Heart right ventricle (tissue), 16 donors: ENCODE results near the gene RNF113B. TPM values are rescaled to one million over a fixed set of nuclear protein-coding genes. Genes with fewer than 3 reads are reported as not detected.

Experiments used
- ATAC-seq, 8 donors: fragments of 200-7000 bp; cut with Tn5 transposase; one replicate each; pipeline ENCODE4 v1.9.1; 2020; ENCODE audit warnings: mild to moderate bottlenecking in 8 of 8, moderate library complexity in 8 of 8, moderate number of reproducible peaks in 1 of 8
- DNase-seq, 2 donors: peaks; one replicate each; pipeline ENCODE4 v3.0.0-alpha.2; 2020
- H3K27ac ChIP-seq, 10 donors: fragments of 200-600 bp; sonication (generic) in 2 of 10; one replicate each; pipeline versions ENCODE4 v1.5.0 to v1.8.0; 2020 to 2022; ENCODE audit warnings: mild to moderate bottlenecking in 3 of 10
- H3K27me3 ChIP-seq, 7 donors: fragments of 200-600 bp; one replicate each; pipeline ENCODE4 v1.8.0; 2021 to 2022; ENCODE audit warnings: mild to moderate bottlenecking in 2 of 7
- H3K36me3 ChIP-seq, 9 donors: fragments of 200-600 bp; sonication (generic) in 1 of 9; one replicate each; pipeline versions ENCODE4 v1.5.0 to v1.8.0; 2020 to 2022; ENCODE audit warnings: mild to moderate bottlenecking in 2 of 9
- H3K4me1 ChIP-seq, 9 donors: fragments of 200-600 bp; sonication (generic) in 1 of 9; one replicate each; pipeline versions ENCODE4 v1.5.0 to v1.8.0; 2020 to 2022; ENCODE audit warnings: mild to moderate bottlenecking in 4 of 9
- H3K4me3 ChIP-seq, 10 donors: fragments of 200-600 bp; sonication (generic) in 2 of 10; one replicate each; pipeline versions ENCODE4 v1.5.0 to v1.8.0; 2020 to 2022; ENCODE audit warnings: mild to moderate bottlenecking in 7 of 10, moderate library complexity in 2 of 10
- H3K9me3 ChIP-seq, 11 donors: fragments of 200-600 bp in 10 of 11; sonication (generic) in 2 of 11; one replicate each; pipeline versions ENCODE4 v1.5.0 to v1.8.0; 2013 to 2022; ENCODE audit warnings: mild to moderate bottlenecking in 2 of 11, control low read depth in 1 of 11, moderate library complexity in 1 of 11
- WGBS, 2 donors: extraction: QIAGEN DNeasy Blood & Tissue Kit; methylation state at CpG; one replicate each; pipeline ENCODE4 v1.1.7; 2013; ENCODE audit warnings: inconsistent platforms in 1 of 2; 5-methylcytosine and 5-hydroxymethylcytosine counted together
- intact Hi-C, 10 donors: fragments of 100-400 bp; cut with DNase I; formaldehyde crosslinking; loops; one replicate each; pipeline versions ENCODE4 v1.11.1 to v1.14.2; 2022
- polyA plus RNA-seq, 2 donors: library from polyadenylated mRNA; stranded (reverse); fragments of 200-250 nt; gene quantifications; one replicate each; pipeline ENCODE4 v1.2.3, GENCODE V29; 2013
- total RNA-seq, 10 donors: library from RNA; stranded (reverse); fragmentation: NEBNext Ultra II Directional in 3 of 10; extraction: Animal tissue kit (Norgen Biotek cat#: 25700) in 3 of 10; gene quantifications; one replicate each; pipeline versions ENCODE4 v1.2.1 to v1.2.4, GENCODE V29; 2021 to 2023
- TF ChIP-seq, protein P1 (sequence below), 9 donors: fragments of 200-600 bp; sonication (generic) in 2 of 9; IDR thresholded peaks; one replicate each; pipeline versions ENCODE4 v1.5.0 to v1.8.0; 2021 to 2022; ENCODE audit warnings: antibody characterized with exemption in 9 of 9, mild to moderate bottlenecking in 5 of 9, moderate library complexity in 1 of 9
- donor health status: Arrhythmogenic right ventricular cardiomyopathy.
- donor health status: ischemic (EF 13 %, LVEDD 7.1; RV severe dilation, severe dysfunction).
- donor health status: healthy with polysubstance abuse.
- donor health status: DM: no; HTN: yes; CAD: no.
- donor health status: DM: no; HTN: no; CAD: no.
- donor health status: ischemic (EF 25% LVEDD 6.9; RV normal size, moderate dysfunction).
- donor health status: ischemic (EF 25% LVEDD 5.7; RV mildly dilated, moderate dysfunction).
- donor health status: healthy.
- donor health status: DM: yes; HTN: yes; CAD: no.
- donor health status: Ischemic cardiomyopathy.
- donor health status: ischemic (EF 35%, LVEDD 5.7; RV mildly dilated, moderate dysfunction).
- donor health status: nonischemic (EF 11% LVEDD 7.7; RV severe dilation, severe dysfunction).
- donor health status: DM: yes; HTN: yes; CAD: no.
- donor health status: PGD.
- donor health status: ischemic (EF 29% LVEDD 5.4; RV normal size, mild dysfunction).
- donor health status: nonischemic (EF 23%, LVEDD 6.1; RV moderate dilation, normal function).

RNF113B gene
- total and polyA plus RNA-seq, 12 donors, result not detected

DNA sequence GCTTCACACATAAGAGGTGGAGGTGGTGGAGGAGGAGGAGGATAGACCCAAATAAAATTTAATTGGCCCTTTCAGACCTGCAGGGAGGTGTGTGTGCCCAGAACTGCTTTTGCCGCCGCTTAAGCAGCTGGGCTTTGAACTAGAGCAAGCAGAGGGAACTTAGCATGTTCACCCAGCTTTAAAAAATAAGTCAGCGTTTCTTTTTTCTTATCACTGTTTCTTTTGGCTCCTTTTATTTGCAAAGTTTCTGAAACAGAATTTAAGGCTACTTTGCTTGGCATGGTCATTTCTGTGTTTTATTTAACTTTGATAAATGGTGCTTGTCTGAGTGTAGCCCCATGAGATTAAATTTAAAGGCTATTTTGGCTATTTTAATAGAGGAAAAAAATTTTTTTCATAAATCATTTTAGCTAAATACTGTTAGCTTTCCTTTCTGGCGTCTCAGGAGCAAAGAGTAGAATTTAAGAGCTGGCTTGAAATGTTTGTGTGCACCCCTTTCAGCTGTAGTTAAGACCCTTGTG is 43.3 kb upstream of the RNF113B start:
- ATAC-seq (peak in 4 of 8 donors; percentile 20 to 47 (median 29)), DNase-seq (no peak)
- H3K27me3 ChIP-seq, result no peaks in the 10 kb centered on the region
- peaks cover 0 to 49% (median 27%) of the 10 kb centered on the region in 9 donors for H3K4me1 ChIP-seq
- TF ChIP-seq, protein P1, sequence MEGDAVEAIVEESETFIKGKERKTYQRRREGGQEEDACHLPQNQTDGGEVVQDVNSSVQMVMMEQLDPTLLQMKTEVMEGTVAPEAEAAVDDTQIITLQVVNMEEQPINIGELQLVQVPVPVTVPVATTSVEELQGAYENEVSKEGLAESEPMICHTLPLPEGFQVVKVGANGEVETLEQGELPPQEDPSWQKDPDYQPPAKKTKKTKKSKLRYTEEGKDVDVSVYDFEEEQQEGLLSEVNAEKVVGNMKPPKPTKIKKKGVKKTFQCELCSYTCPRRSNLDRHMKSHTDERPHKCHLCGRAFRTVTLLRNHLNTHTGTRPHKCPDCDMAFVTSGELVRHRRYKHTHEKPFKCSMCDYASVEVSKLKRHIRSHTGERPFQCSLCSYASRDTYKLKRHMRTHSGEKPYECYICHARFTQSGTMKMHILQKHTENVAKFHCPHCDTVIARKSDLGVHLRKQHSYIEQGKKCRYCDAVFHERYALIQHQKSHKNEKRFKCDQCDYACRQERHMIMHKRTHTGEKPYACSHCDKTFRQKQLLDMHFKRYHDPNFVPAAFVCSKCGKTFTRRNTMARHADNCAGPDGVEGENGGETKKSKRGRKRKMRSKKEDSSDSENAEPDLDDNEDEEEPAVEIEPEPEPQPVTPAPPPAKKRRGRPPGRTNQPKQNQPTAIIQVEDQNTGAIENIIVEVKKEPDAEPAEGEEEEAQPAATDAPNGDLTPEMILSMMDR (IDR thresholded peaks at IDR 0.05), result no peak
- peak overlapping the region in 2 of 10 donors; percentile 10 to 38 for H3K27ac ChIP-seq
- WGBS, 2 donors, result 61 to 67% methylated on average over 4 of the region's 4 CpGs
- intact Hi-C loops, result no loop called here
- H3K4me3 ChIP-seq, result no peak overlapping the region
- no peaks in the 10 kb centered on the region for H3K9me3 ChIP-seq
- peaks cover 0 to 12% (median 0%) of the 10 kb centered on the region in 9 donors for H3K36me3 ChIP-seq

DNA sequence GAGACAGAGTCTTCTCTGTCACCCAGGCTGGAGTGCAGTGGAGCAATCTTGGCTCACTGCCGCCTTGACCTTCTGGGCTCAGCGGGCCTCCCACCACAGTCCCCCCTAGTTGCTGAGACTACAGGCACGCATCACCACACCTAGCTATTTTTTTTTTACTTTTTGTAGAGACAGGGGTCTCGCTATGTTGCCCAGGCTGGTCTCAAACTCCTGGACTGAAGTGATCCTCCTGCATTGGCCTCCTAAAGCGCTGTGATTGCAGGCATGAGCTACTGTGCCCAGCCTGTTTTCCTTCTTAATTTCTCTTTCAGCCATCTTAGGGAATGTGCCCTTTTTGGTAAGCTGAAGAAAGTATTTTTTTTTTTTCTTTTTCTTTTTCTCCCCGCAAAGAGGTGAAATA is 42.6 kb upstream of the RNF113B start:
- TF ChIP-seq, protein P1 (IDR thresholded peaks at IDR 0.05), result no peak
- no peak for ATAC-seq
- Histone ChIP-seq H3K27ac (peak overlapping the region in 1 of 10 donors; percentile 38), H3K27me3 (no peaks in the 10 kb centered on the region), H3K4me1 (peaks cover 0 to 51% (median 29%) of the 10 kb centered on the region in 9 donors), H3K4me3 (no peak overlapping the region), H3K36me3 (peaks cover 0 to 15% (median 0%) of the 10 kb centered on the region in 9 donors), H3K9me3 (no peaks in the 10 kb centered on the region)
- 94 to 97% methylated on average over 6 of the region's 6 CpGs for WGBS, 2 donors
- intact Hi-C loops, result no loop called here
- no peak for DNase-seq

DNA sequence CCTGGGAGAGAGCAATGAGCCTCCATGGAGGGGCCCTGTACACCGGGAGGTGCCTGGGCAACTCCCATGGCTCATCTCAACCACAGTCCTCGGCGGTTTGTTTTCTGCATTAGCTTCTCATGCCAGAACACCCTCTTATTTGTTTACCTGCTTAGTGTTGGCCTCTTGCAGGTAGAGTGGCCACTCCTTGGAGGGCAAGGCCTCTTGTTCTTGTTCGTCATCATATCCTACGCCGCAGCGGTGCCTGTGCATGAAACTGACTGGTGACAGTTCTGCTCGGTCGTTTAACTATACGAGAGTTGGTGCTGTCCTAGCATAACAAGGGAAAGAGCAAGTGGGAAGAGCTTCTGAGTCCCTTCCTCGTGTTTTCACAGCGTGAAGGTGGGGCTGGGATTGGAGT is 40.5 kb upstream of the RNF113B start:
- TF ChIP-seq, protein P1 (IDR thresholded peaks at IDR 0.05), result no peak
- H3K27ac ChIP-seq, result no peak overlapping the region
- peaks cover 0 to 22% (median 0%) of the 10 kb centered on the region in 9 donors for H3K36me3 ChIP-seq
- intact Hi-C loops, result no loop called here
- H3K27me3 ChIP-seq, result no peaks in the 10 kb centered on the region
- DNase-seq (no peak), ATAC-seq (no peak)
- no peak overlapping the region for H3K4me3 ChIP-seq
- 93 to 95% methylated on average over 12 of the region's 12 CpGs for WGBS, 2 donors
- peaks cover 0 to 58% (median 33%) of the 10 kb centered on the region in 9 donors for H3K4me1 ChIP-seq
- H3K9me3 ChIP-seq, result no peaks in the 10 kb centered on the region

DNA sequence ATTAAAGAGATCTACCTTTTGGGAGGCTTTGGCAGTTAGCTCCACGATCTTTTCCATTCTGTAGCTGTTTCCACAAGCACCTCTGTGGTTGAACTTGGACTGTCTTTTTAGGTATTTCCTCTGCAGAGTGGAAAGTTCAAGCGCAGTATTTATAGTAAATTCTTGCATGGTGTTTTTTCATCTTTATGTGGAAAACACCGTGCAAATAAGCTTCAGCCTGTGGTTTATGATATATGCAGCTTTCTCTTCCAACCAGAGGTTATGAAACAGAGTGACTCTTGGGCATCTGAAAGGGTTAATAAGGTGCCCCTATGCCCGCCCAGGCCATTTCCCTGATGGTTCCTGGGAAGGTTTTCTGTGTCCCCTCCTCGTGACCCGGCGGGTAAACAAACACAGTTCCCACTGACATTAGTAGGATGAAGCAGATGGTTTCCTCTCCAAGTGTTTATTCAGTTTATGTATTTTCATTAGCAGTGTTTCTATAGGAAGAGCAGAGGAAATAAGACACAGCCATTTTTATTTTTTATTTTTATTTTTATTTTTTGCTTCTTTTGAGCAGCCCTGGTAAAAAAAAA is 39.7 kb upstream of the RNF113B start:
- Histone ChIP-seq H3K9me3 (no peaks in the 10 kb centered on the region), H3K4me3 (no peak overlapping the region), H3K36me3 (peaks cover 0 to 22% (median 0%) of the 10 kb centered on the region in 9 donors), H3K27me3 (no peaks in the 10 kb centered on the region), H3K4me1 (peaks cover 0 to 50% (median 31%) of the 10 kb centered on the region in 9 donors), H3K27ac (peak overlapping the region in 2 of 10 donors; percentile 10 to 24)
- no peak for DNase-seq
- ATAC-seq, result no peak
- WGBS, 2 donors, result 72 to 75% methylated on average over 7 of the region's 7 CpGs
- TF ChIP-seq, protein P1 (IDR thresholded peaks at IDR 0.05), result no peak
- intact Hi-C loops, result no loop called here
